Effector CD4-positive, alpha-beta T cell (primary cell): ENCODE measurements around the gene GAGE12F. TPM values are rescaled to one million over a fixed set of nuclear protein-coding genes. Genes with fewer than 3 reads are reported as not detected.
A peak's percentile ranks its signal among the peaks of the same experiment; 100 is the strongest.
"Not testable (repeated sequence)": the region's sequence is repeated elsewhere in the genome, so short reads cannot be mapped to it uniquely, and the experiment has no call there.

Source experiments
- DNase-seq: peaks from one replicate; pipeline ENCODE4 v3.0.0-alpha.2; 2020
- total RNA-seq: gene quantifications from one replicate; lab custom pipeline; 2026; lab: John Stamatoyannopoulos, UW

The GAGE12F gene
- total RNA-seq = not detected

- DNase-seq = not testable (repeated sequence)
Measured at GRCh38 chrX:49560542-49560941, at the start of gene GAGE12F. TSS of gene GAGE12F (plus strand) at chrX:49560842. CDS start at chrX:49561997, 1,155 bp downstream.

- DNase-seq = not testable (repeated sequence)
Measured at GRCh38 chrX:49531877-49532276, 28.8 kb upstream of the GAGE12F start, which contains the start of gene GAGE12C. TSS of gene GAGE12C (plus strand) at chrX:49532177. CDS start at chrX:49533332, 1,155 bp downstream.

GRCh38 chrX:49541433-49541832 lies 19.2 kb upstream of the GAGE12F start, which contains the start of gene GAGE12D:
TSS of gene GAGE12D (plus strand) at chrX:49541733. CDS start at chrX:49542888, 1,155 bp downstream.
- DNase-seq = not testable (repeated sequence)

GRCh38 chrX:49550989-49551388 lies 9.7 kb upstream of the GAGE12F start, which contains the start of gene GAGE12E:
TSS of gene GAGE12E (plus strand) at chrX:49551289. CDS start at chrX:49552444, 1,155 bp downstream.
- DNase-seq = not testable (repeated sequence)

- not testable (repeated sequence) for DNase-seq
Measured at GRCh38 chrX:49568728-49569127, 8.1 kb downstream of the GAGE12F start.

GRCh38 chrX:49569152-49569551 lies 8.5 kb downstream of the GAGE12F start:
- not testable (repeated sequence) for DNase-seq

- not testable (repeated sequence) for DNase-seq
Measured at GRCh38 chrX:49570100-49570499, 9.5 kb downstream of the GAGE12F start, which contains the start of gene GAGE12G. TSS of gene GAGE12G (plus strand) at chrX:49570400. CDS start at chrX:49571555, 1,155 bp downstream.

- not testable (repeated sequence) for DNase-seq
Measured at GRCh38 chrX:49579649-49580048, 19.0 kb downstream of the GAGE12F start, which contains the start of gene GAGE12H. TSS of gene GAGE12H (plus strand) at chrX:49579949. CDS start at chrX:49581104, 1,155 bp downstream.

- DNase-seq = not testable (repeated sequence)
Measured at GRCh38 chrX:49589196-49589595, 28.6 kb downstream of the GAGE12F start, which contains the start of gene GAGE2A. TSS of gene GAGE2A (plus strand) at chrX:49589496. CDS start at chrX:49590651, 1,155 bp downstream.

GRCh38 chrX:49589769-49590478 lies 29.3 kb downstream of the GAGE12F start:
- DNase-seq = peak; percentile 15

- DNase-seq = not testable (repeated sequence)
Measured at GRCh38 chrX:49590488-49590887, 29.8 kb downstream of the GAGE12F start.

- DNase-seq = not testable (repeated sequence)
Measured at GRCh38 chrX:49598720-49599119, 38.1 kb downstream of the GAGE12F start, which contains the start of gene GAGE1. TSS of gene GAGE1 (plus strand) at chrX:49599020. CDS start at chrX:49600175, 1,155 bp downstream.

GRCh38 chrX:49610718-49611310 lies 50.2 kb downstream of the GAGE12F start:
- DNase-seq = no peak
